NCI-H2107 treated with DMSO at 0.1 percent for 48 hours (cell line): ENCODE measurements around the gene APPL2.

ENCODE experiments used
- DNase-seq: peaks from one replicate; lab custom pipeline; 2025; ENCODE audit not compliant: unreplicated experiment; lab: John Stamatoyannopoulos, UW

Gene APPL2

DNA sequence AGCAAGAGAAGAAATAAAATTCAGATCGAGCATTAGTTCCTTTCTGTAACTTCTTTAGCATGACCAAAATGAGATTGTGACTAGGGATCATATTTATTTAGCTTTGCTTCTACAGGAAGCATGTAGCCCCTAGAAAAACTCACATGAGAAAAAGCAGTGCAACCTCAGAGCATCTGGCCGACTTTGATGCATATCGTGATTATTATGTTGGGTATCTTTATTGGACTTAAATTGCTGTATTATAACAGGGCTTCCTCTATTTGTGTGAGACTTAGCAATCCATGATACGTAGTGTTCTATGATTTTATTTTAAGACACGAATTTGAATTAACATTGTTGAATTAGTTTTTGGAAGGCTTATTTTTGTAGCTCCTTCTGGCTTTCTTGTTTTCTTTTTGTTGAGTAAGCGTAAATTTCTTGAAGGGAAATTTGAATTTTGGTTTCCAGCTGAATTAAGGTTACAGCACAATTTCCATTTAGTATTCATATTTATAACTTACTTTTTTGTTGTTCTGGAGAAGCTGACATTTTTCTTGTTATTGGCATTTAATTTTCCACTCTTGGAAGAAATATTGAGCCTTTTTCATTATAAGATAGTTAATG lies 94.6 kb downstream of the APPL2 start:
- no peak for DNase-seq

DNA sequence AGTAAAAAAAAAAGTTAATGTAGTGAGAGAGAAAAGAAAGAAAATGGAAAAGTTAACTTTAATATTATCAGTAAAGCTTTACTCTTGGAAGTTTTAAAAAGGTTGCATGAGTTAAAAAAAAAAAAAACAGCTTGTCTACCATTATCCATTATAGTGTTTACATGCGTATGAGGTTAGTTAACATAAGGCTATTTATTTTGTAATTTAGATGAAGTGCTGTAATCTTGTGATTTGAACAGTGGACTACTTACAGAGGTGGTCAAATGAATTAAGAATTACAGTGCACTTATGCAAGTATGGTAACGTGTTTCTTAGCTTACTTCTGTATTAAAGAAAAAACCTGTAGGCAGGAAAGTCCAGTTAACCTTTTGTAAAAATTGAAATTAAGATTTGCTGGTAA lies 97.7 kb downstream of the APPL2 start:
- no peak for DNase-seq
